ENCODE measurements around the gene RGS6. TPM values are rescaled to one million over a fixed set of nuclear protein-coding genes. Genes with fewer than 3 reads are reported as not detected.

The RGS6 gene
- total RNA-seq, 2 experiments from 2014 or later, result not detected

- no peaks in the 10 kb centered on the region for H3K27me3 ChIP-seq (ENCODE audit: control insufficient read depth in 1 of 2, insufficient read depth in 2 of 2, low read length in 2 of 2)
- intact Hi-C loops (cut with DNase I, micrococcal nuclease), result no loop called here
- Mint-ChIP-seq H3K36me3 (ENCODE audit: low read depth) (no peaks in the 10 kb centered on the region), H3K4me1 (ENCODE audit: low read depth) (no peaks in the 10 kb centered on the region), H3K27me3 (no peaks in the 10 kb centered on the region), H3K9me3 (no peaks in the 10 kb centered on the region), H3K27ac (no peak overlapping the region), H3K4me3 (no peak overlapping the region)
- ATAC-seq (ENCODE audit: poor library complexity), result no peak
- TF ChIP-seq, protein P1, sequence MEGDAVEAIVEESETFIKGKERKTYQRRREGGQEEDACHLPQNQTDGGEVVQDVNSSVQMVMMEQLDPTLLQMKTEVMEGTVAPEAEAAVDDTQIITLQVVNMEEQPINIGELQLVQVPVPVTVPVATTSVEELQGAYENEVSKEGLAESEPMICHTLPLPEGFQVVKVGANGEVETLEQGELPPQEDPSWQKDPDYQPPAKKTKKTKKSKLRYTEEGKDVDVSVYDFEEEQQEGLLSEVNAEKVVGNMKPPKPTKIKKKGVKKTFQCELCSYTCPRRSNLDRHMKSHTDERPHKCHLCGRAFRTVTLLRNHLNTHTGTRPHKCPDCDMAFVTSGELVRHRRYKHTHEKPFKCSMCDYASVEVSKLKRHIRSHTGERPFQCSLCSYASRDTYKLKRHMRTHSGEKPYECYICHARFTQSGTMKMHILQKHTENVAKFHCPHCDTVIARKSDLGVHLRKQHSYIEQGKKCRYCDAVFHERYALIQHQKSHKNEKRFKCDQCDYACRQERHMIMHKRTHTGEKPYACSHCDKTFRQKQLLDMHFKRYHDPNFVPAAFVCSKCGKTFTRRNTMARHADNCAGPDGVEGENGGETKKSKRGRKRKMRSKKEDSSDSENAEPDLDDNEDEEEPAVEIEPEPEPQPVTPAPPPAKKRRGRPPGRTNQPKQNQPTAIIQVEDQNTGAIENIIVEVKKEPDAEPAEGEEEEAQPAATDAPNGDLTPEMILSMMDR (IDR thresholded peaks at IDR 0.05), result no peak
- no peaks in the 10 kb centered on the region for H3K4me1 ChIP-seq (ENCODE audit: insufficient read depth, low read length)
- no peak overlapping the region for H3K4me3 ChIP-seq (ENCODE audit: low read length)
- ChIA-PET POLR2A (no interaction called here), CTCF (no interaction called here)
- no peaks in the 10 kb centered on the region for H3K9me3 ChIP-seq (ENCODE audit: control insufficient read depth in 1 of 2, insufficient read depth in 1 of 2, low read length in 2 of 2)
- H3K36me3 ChIP-seq (ENCODE audit: insufficient read depth, low read length), result no peaks in the 10 kb centered on the region
- DNase-seq, result no peak
- no peak overlapping the region for H3K27ac ChIP-seq (ENCODE audit: low read depth in 1 of 2, low read length in 2 of 2)
These were observed 641.6 kb downstream of the RGS6 start for GRCh38 chr14:72573725-72574417.

GRCh38 chr14:72574715-72575114 lies 642.5 kb downstream of the RGS6 start:
- Mint-ChIP-seq H3K36me3 (ENCODE audit: low read depth) (no peaks in the 10 kb centered on the region), H3K4me1 (ENCODE audit: low read depth) (no peaks in the 10 kb centered on the region), H3K27me3 (no peaks in the 10 kb centered on the region), H3K9me3 (no peaks in the 10 kb centered on the region), H3K27ac (no peak overlapping the region), H3K4me3 (no peak overlapping the region)
- DNase-seq (no peak), ATAC-seq (ENCODE audit: poor library complexity) (no peak)
- POLR2A ChIA-PET, result no interaction called here
- TF ChIP-seq, protein P1 (IDR thresholded peaks at IDR 0.05), result no peak
- no peaks in the 10 kb centered on the region for H3K9me3 ChIP-seq (ENCODE audit: control insufficient read depth in 1 of 2, insufficient read depth in 1 of 2, low read length in 2 of 2)
- H3K36me3 ChIP-seq (ENCODE audit: insufficient read depth, low read length), result no peaks in the 10 kb centered on the region
- no peaks in the 10 kb centered on the region for H3K4me1 ChIP-seq (ENCODE audit: insufficient read depth, low read length)
- intact Hi-C loops (cut with DNase I, micrococcal nuclease), result no loop called here
- H3K27me3 ChIP-seq (ENCODE audit: control insufficient read depth in 1 of 2, insufficient read depth in 2 of 2, low read length in 2 of 2), result no peaks in the 10 kb centered on the region
- no peak overlapping the region for H3K4me3 ChIP-seq (ENCODE audit: low read length)
- CTCF ChIA-PET, result no interaction called here
- no peak overlapping the region for H3K27ac ChIP-seq (ENCODE audit: low read depth in 1 of 2, low read length in 2 of 2)

DNA sequence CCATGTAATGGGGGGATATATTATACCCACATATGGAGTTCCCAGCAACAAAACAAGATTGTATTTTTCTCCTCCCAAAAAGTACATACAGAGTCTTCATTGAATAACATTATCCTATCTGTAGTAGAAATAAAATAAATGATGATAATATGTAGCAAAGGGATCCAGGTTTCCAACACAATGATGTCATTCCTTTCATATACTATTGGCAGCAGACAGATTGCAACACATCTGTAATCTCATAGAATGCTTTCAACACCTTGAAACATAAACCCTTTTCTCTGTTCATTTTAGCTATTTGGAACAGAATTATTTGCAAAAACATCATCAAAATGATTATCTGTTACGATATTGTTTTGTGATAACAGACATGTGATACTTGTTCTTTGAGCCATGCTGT lies 644.0 kb downstream of the RGS6 start:
- TF ChIP-seq, protein P1 (IDR thresholded peaks at IDR 0.05), result no peak
- no peak overlapping the region for H3K4me3 ChIP-seq (ENCODE audit: low read length)
- ChIA-PET CTCF (interaction anchor here (0.9 kb wide), 1 partner anchor 10 kb away, joined by 3 read pairs; no protein-coding TSS in a partner anchor), POLR2A (no interaction called here)
- no peak for DNase-seq
- no peak overlapping the region for H3K4me3 Mint-ChIP-seq
- no peak overlapping the region for H3K27ac ChIP-seq (ENCODE audit: low read depth in 1 of 2, low read length in 2 of 2)
- H3K27me3 Mint-ChIP-seq, result no peaks in the 10 kb centered on the region
- no peaks in the 10 kb centered on the region for H3K4me1 ChIP-seq (ENCODE audit: insufficient read depth, low read length)
- intact Hi-C loops (cut with DNase I, micrococcal nuclease), result no loop called here
- H3K27me3 ChIP-seq (ENCODE audit: control insufficient read depth in 1 of 2, insufficient read depth in 2 of 2, low read length in 2 of 2), result no peaks in the 10 kb centered on the region
- H3K4me1 Mint-ChIP-seq (ENCODE audit: low read depth), result no peaks in the 10 kb centered on the region
- no peak overlapping the region for H3K27ac Mint-ChIP-seq
- no peak for ATAC-seq (ENCODE audit: poor library complexity)
- H3K9me3 Mint-ChIP-seq, result no peaks in the 10 kb centered on the region
- H3K36me3 ChIP-seq (ENCODE audit: insufficient read depth, low read length), result no peaks in the 10 kb centered on the region
- H3K9me3 ChIP-seq (ENCODE audit: control insufficient read depth in 1 of 2, insufficient read depth in 1 of 2, low read length in 2 of 2), result no peaks in the 10 kb centered on the region
- no peaks in the 10 kb centered on the region for H3K36me3 Mint-ChIP-seq (ENCODE audit: low read depth)

Measured in CD4-positive, alpha-beta T cell (primary cell).